ENCODE measurements around the gene CMTM6. TPM values are rescaled to one million over a fixed set of nuclear protein-coding genes. Genes with fewer than 3 reads are reported as not detected.

The CMTM6 gene
- total and polyA plus RNA-seq, 2 of the 8 experiments (the other 6 are each of a cell fraction or from before 2014, with no cell fraction given) = 24.0 to 51.5 TPM

- TF ChIP-seq, protein P1, sequence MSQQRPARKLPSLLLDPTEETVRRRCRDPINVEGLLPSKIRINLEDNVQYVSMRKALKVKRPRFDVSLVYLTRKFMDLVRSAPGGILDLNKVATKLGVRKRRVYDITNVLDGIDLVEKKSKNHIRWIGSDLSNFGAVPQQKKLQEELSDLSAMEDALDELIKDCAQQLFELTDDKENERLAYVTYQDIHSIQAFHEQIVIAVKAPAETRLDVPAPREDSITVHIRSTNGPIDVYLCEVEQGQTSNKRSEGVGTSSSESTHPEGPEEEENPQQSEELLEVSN (IDR thresholded peaks at IDR 0.05) = no peak
- TF ChIP-seq RNF2 (IDR thresholded peaks at IDR 0.05; ENCODE audit: borderline replicate concordance, low read depth, low read length, missing control alignments, poor library complexity, severe bottlenecking) = no peak
- no peak for TF ChIP-seq SIRT6 (IDR thresholded peaks at IDR 0.05; ENCODE audit: low read length)
Measured at GRCh38 chr3:32481791-32482631, 20.6 kb downstream of the CMTM6 start (continued).

Data from H1 (cell line).